Hypothalamus (tissue), 51 donors: ENCODE measurements around the gene KRTAP2-2.

Source experiments
- DNase-seq, 51 donors: peaks; one replicate each; lab custom pipeline; 2025; lab: John Stamatoyannopoulos, UW

KRTAP2-2 gene

GRCh38 chr17:41026715-41027471 is 28.1 kb downstream of the KRTAP2-2 start, which contains the start of gene KRTAP1-5:
Gene KRTAP1-5, minus strand, starts transcription at chr17:41027208. Its CDS starts 53 bp downstream, at chr17:41027155.
- no peak for DNase-seq

GRCh38 chr17:41024697-41025096 is 30.3 kb downstream of the KRTAP2-2 start:
- DNase-seq = no peak

GRCh38 chr17:41020336-41020735 is 34.7 kb downstream of the KRTAP2-2 start:
- DNase-seq = no peak

- no peak for DNase-seq
Observed at GRCh38 chr17:41019415-41019814, 35.6 kb downstream of the KRTAP2-2 start.

- no peak for DNase-seq
Observed at GRCh38 chr17:41018541-41018940, 36.5 kb downstream of the KRTAP2-2 start.

- no peak for DNase-seq
Observed at GRCh38 chr17:41016578-41017215, 38.3 kb downstream of the KRTAP2-2 start.

GRCh38 chr17:41015454-41015853 is 39.6 kb downstream of the KRTAP2-2 start:
- DNase-seq = no peak

- no peak for DNase-seq
Observed at GRCh38 chr17:41013606-41014005, 41.4 kb downstream of the KRTAP2-2 start.

GRCh38 chr17:41013181-41013580 is 41.8 kb downstream of the KRTAP2-2 start:
- no peak for DNase-seq

GRCh38 chr17:41012326-41013120 is 42.5 kb downstream of the KRTAP2-2 start:
- DNase-seq = no peak

GRCh38 chr17:41010441-41010840 is 44.6 kb downstream of the KRTAP2-2 start:
- DNase-seq = no peak

GRCh38 chr17:41009936-41010335 is 45.1 kb downstream of the KRTAP2-2 start:
- DNase-seq = no peak

- DNase-seq = no peak
Observed at GRCh38 chr17:41009301-41009760, 45.7 kb downstream of the KRTAP2-2 start.

- no peak for DNase-seq
Observed at GRCh38 chr17:41008811-41009210, 46.2 kb downstream of the KRTAP2-2 start, which contains the start of gene KRTAP3-1. Gene KRTAP3-1, minus strand, starts transcription at chr17:41009128. Its CDS starts 54 bp downstream, at chr17:41009074.
